Tibial nerve (tissue), 4 donors: ENCODE results near the gene NT5DC4. TPM values are rescaled to one million over a fixed set of nuclear protein-coding genes. Genes with fewer than 3 reads are reported as not detected.

ENCODE experiments used
- DNase-seq, 2 donors: peaks; one replicate each; pipeline ENCODE4 v3.0.0-alpha.2; 2019; ENCODE audit warnings: low spot score in 2 of 2
- H3K27ac ChIP-seq, 4 donors: fragments of 200-600 bp; sonication (generic) in 3 of 4; one replicate each; pipeline ENCODE4 v1.5.1; 2017 to 2019; ENCODE audit warnings: mild to moderate bottlenecking in 1 of 4
- H3K27me3 ChIP-seq, 2 donors: fragments of 200-600 bp; sonication (generic) in 1 of 2; one replicate each; pipeline versions ENCODE4 v1.5.1 to v1.6.0; 2017 to 2019
- H3K36me3 ChIP-seq, 3 donors: fragments of 200-600 bp; sonication (generic); one replicate each; pipeline ENCODE4 v1.5.1; 2018 to 2019
- H3K4me1 ChIP-seq, 4 donors: fragments of 200-600 bp; sonication (generic) in 3 of 4; one replicate each; pipeline ENCODE4 v1.5.1; 2017 to 2019
- H3K4me3 ChIP-seq, 4 donors: fragments of 200-600 bp; sonication (generic) in 3 of 4; one replicate each; pipeline ENCODE4 v1.5.1; 2017 to 2019; ENCODE audit warnings: mild to moderate bottlenecking in 1 of 4, moderate library complexity in 1 of 4
- H3K9me3 ChIP-seq, 4 donors: fragments of 200-600 bp; sonication (generic) in 3 of 4; one replicate each; pipeline ENCODE4 v1.5.1; 2017 to 2019
- EP300 ChIP-seq, 2 donors: sonication (generic); formaldehyde crosslinking; IDR thresholded peaks; one replicate each; pipeline ENCODE4 v1.6.1; 2017; ENCODE audit warnings: antibody characterized with exemption in 2 of 2, mild to moderate bottlenecking in 1 of 2
- POLR2A ChIP-seq, 2 donors: fragments of 450-650 bp; IDR thresholded peaks; one replicate each; pipeline ENCODE4 v1.6.1; 2017; ENCODE audit warnings: antibody characterized with exemption in 2 of 2, mild to moderate bottlenecking in 2 of 2, moderate library complexity in 2 of 2
- WGBS, 2 donors: methylation state at CpG; one replicate each; pipeline ENCODE4 v1.1.5; 2018; 5-methylcytosine and 5-hydroxymethylcytosine counted together
- total RNA-seq, 4 donors: library from RNA; depleted of rRNA; stranded (reverse); fragments of >200 nt; gene quantifications; one replicate each; pipeline ENCODE4 v1.1.0, GENCODE V29; 2016
- TF ChIP-seq, protein P1 (sequence below), 5 experiments: fragments of 200-600 bp in 3 of 5; fragments of 450-650 bp in 2 of 5; sonication (generic) in 3 of 5; IDR thresholded peaks; one replicate each; pipeline ENCODE4 v1.5.1; 2016 to 2019; ENCODE audit warnings: antibody characterized with exemption in 5 of 5, mild to moderate bottlenecking in 3 of 5, moderate library complexity in 2 of 5

The NT5DC4 gene
- total RNA-seq, 4 donors from 2014 or later: not detected

DNA sequence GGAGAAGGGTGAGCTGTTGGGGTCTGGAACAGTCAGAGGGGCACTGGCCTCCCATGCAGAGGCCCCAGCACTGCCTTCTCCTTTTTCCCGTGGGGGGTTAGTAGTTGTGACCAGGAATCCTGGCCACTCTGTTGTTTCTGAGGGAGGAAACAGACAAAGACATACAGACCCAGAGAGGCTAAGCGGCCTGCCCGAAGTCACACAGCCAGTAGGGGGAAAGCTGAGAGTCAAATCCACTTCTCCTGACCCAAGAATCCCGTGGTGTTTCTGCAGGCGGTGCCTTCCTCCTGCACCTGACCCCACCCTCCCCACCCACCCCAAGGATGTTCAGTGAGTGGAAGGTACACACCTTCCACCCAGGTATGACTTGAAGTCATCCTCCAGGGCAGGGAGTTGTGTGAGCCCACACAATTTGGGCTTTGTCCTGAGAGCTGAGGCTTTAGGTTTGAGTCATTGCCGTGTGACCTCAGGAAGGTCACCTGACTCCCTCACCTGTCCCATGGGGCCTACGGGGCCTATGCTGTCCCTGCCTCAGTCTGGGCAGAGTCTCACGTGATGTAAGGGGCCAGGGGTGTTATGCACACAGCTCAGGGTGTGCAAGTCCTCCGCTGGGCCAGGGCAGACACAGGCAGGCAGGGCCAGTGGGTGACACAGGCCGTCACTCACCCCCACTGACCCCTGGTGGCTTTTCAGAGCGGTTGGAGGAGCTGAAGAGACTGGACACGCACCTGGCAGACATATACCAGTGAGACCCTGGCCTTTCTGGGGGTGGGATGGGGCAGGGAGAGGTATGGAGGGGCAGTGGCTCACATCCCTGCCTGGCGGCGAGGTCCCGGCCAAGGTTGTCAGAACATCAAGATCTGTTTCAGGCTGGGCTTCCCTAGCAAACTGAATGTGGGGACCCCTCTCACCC, 5.0 kb downstream of the NT5DC4 start:
- WGBS, 2 donors: 78 to 86% methylated on average over 8 to 15 of the region's 15 CpGs
- Histone ChIP-seq H3K4me3 (no peak overlapping the region), H3K27ac (no peak overlapping the region), H3K36me3 (no peaks in the 10 kb centered on the region), H3K27me3 (no peaks in the 10 kb centered on the region), H3K9me3 (no peaks in the 10 kb centered on the region), H3K4me1 (peaks cover 0 to 7% (median 0%) of the 10 kb centered on the region in 4 donors)
- TF ChIP-seq, protein P1, sequence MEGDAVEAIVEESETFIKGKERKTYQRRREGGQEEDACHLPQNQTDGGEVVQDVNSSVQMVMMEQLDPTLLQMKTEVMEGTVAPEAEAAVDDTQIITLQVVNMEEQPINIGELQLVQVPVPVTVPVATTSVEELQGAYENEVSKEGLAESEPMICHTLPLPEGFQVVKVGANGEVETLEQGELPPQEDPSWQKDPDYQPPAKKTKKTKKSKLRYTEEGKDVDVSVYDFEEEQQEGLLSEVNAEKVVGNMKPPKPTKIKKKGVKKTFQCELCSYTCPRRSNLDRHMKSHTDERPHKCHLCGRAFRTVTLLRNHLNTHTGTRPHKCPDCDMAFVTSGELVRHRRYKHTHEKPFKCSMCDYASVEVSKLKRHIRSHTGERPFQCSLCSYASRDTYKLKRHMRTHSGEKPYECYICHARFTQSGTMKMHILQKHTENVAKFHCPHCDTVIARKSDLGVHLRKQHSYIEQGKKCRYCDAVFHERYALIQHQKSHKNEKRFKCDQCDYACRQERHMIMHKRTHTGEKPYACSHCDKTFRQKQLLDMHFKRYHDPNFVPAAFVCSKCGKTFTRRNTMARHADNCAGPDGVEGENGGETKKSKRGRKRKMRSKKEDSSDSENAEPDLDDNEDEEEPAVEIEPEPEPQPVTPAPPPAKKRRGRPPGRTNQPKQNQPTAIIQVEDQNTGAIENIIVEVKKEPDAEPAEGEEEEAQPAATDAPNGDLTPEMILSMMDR (IDR thresholded peaks at IDR 0.05): no peak
- TF ChIP-seq POLR2A (IDR thresholded peaks at IDR 0.05) (no peak), EP300 (IDR thresholded peaks at IDR 0.05) (no peak)
- no peak for DNase-seq

DNA sequence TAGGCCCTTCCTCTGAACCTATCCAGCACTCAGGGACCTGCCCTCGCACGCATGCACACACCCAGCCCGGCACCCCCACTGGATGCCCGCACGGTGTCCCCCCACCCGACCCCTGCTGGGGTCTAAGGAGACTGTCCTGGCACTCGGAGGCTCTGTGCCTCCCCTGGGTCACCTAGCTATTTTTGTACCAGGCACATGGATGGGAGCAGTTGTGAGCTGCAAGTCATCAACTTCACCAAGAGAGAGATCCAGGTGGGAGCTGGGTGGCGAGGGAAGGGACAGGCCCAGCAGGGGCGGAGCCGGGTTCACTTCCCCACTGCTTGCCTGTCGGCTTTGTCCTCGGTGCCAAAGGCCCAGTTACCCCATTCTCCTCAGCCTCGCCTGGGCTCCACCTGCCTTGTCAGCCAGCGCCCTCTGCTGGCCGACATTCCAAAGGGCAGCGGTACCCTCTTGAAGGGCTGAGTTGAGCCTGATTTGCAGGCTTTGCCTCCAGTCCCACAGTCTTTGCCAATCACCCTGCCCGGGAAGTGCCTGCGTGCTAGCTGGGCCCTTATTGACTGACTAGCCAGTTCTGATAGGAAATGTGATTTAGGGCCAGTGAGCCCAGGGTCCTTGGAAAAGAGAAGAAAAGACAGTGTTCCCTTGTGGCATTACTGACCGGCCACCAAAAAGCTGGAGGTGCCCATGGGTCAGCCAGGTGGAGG, 5.8 kb downstream of the NT5DC4 start:
- TF ChIP-seq POLR2A (IDR thresholded peaks at IDR 0.05): no peak
- TF ChIP-seq EP300 (IDR thresholded peaks at IDR 0.05): peak in 1 of 2 donors; percentile 22
- TF ChIP-seq, protein P1 (IDR thresholded peaks at IDR 0.05): peak; percentile 86 to 96 (median 93)
- Histone ChIP-seq H3K27me3 (no peaks in the 10 kb centered on the region), H3K36me3 (no peaks in the 10 kb centered on the region), H3K4me1 (peaks cover 0 to 7% (median 0%) of the 10 kb centered on the region in 4 donors), H3K4me3 (no peak overlapping the region), H3K9me3 (no peaks in the 10 kb centered on the region), H3K27ac (no peak overlapping the region)
- WGBS, 2 donors: 23 to 27% methylated on average over 16 to 19 of the region's 19 CpGs
- DNase-seq: peak; percentile 86 to 91

DNA sequence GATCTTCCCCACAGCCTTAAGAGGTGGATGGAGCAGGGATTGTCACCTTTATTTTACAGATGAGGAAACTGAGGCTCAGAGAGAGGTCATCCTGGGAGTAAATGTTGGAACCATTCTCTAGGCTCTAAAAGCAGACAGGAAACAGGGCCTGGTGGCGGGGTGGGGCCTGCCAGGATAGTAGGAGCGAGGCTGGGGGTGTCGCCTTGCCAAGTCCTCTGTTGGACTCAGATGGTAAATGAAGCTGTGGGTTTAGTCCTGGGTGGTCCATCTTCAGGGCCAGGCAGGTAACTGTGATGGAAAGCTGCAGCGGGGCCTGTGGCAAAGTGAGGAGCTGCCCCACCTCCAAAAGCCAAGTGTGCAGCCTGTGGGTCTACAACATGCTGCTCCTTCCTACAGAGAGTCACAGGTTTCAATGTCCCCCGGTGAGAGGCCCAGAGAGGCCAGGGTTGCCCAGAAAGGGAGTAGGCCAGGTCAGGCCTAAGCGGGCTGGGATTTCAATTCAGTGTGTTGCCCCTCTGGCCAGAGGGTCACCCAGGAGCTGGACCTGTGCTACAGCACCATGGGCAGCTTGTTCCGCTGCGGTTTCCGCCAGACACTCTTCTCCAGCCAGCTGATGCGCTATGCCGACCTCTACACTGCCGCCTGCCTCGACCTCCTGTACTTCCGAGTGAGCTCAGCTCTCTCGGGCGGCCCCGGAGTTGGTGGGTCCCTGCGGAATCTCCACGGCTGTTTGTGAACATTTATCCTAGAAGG, 6.6 kb downstream of the NT5DC4 start:
- no peaks in the 10 kb centered on the region for H3K27me3 ChIP-seq
- H3K27ac ChIP-seq: no peak overlapping the region
- H3K4me3 ChIP-seq: no peak overlapping the region
- WGBS, 2 donors: 86 to 89% methylated on average over 19 of the region's 19 CpGs
- no peaks in the 10 kb centered on the region for H3K36me3 ChIP-seq
- H3K4me1 ChIP-seq: peaks cover 0 to 7% (median 0%) of the 10 kb centered on the region in 4 donors
- DNase-seq: no peak
- H3K9me3 ChIP-seq: no peaks in the 10 kb centered on the region
- TF ChIP-seq EP300 (IDR thresholded peaks at IDR 0.05): no peak
- no peak for TF ChIP-seq POLR2A (IDR thresholded peaks at IDR 0.05)
- TF ChIP-seq, protein P1 (IDR thresholded peaks at IDR 0.05): no peak

DNA sequence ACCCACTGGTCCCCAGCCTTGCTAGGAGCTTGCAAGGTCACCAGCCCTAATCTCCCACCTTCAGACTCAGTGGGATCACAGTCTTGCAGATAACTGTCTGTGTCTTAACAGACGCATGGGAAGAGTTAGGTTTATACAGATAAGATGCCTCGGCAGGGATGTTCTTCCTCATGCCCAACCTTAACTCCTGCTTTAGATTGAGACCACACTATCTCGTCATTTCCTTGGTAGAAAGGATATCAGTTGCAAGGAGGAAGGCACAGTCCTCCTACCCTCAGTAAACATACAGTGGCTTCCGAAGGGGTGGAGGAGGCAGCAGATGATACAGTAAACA, 7.2 kb downstream of the NT5DC4 start:
- DNase-seq: no peak
- peaks cover 0 to 7% (median 0%) of the 10 kb centered on the region in 4 donors for H3K4me1 ChIP-seq
- TF ChIP-seq, protein P1 (IDR thresholded peaks at IDR 0.05): no peak
- TF ChIP-seq POLR2A (IDR thresholded peaks at IDR 0.05) (no peak), EP300 (IDR thresholded peaks at IDR 0.05) (no peak)
- H3K27me3 ChIP-seq: no peaks in the 10 kb centered on the region
- H3K9me3 ChIP-seq: no peaks in the 10 kb centered on the region
- no peak overlapping the region for H3K27ac ChIP-seq
- no peak overlapping the region for H3K4me3 ChIP-seq
- H3K36me3 ChIP-seq: no peaks in the 10 kb centered on the region
- WGBS, 2 donors: 72 to 81% methylated on average over 4 of the region's 4 CpGs
